Ovary (tissue), 9 donors: ENCODE measurements around the gene PLXNA3. TPM values are rescaled to one million over a fixed set of nuclear protein-coding genes. Genes with fewer than 3 reads are reported as not detected.
A peak's percentile ranks its signal among the peaks of the same experiment; 100 is the strongest.

Source experiments
- DNase-seq, 5 donors: peaks; one replicate each; pipeline ENCODE4 v3.0.0-alpha.2; 2019 to 2020
- H3K27ac ChIP-seq, 2 donors: fragments of 200-600 bp; one replicate each; pipeline versions ENCODE4 v1.5.1 to v1.8.0; 2019 to 2022
- H3K27me3 ChIP-seq: fragments of 200-600 bp; one replicate; pipeline ENCODE4 v1.8.0; 2022
- H3K36me3 ChIP-seq: fragments of 200-600 bp; sonication (generic); one replicate; pipeline ENCODE4 v1.5.1; 2019
- H3K4me1 ChIP-seq: one replicate; pipeline ENCODE4 v1.8.1; 2013; ENCODE audit warnings: mild to moderate bottlenecking, moderate library complexity; ENCODE audit not compliant: insufficient read depth
- H3K4me3 ChIP-seq: fragments of 200-600 bp; sonication (generic); one replicate; pipeline ENCODE4 v1.5.1; 2017
- H3K9me3 ChIP-seq, 2 donors: fragments of 200-600 bp in 1 of 2; sonication (generic) in 1 of 2; one replicate each; pipeline versions ENCODE4 v1.5.1 to v1.8.1; 2013 to 2019; ENCODE audit warnings: mild to moderate bottlenecking in 1 of 2, moderate library complexity in 1 of 2
- EP300 ChIP-seq: sonication (generic); formaldehyde crosslinking; IDR thresholded peaks from one replicate; pipeline ENCODE4 v1.6.1; 2017; ENCODE audit warnings: antibody characterized with exemption
- POLR2A ChIP-seq: fragments of 450-650 bp; IDR thresholded peaks from one replicate; pipeline ENCODE4 v1.6.1; 2017; ENCODE audit warnings: antibody characterized with exemption, mild to moderate bottlenecking, moderate library complexity
- WGBS, 3 donors: extraction: QIAGEN DNeasy Blood & Tissue Kit in 1 of 3; methylation state at CpG; one replicate each; pipeline versions ENCODE4 v1.1.5 to v1.1.7; 2013 to 2017; 5-methylcytosine and 5-hydroxymethylcytosine counted together
- intact Hi-C, 4 donors: fragments of 100-400 bp; cut with DNase I; formaldehyde crosslinking; loops; one replicate each; pipeline versions ENCODE4 v1.11.0 to v1.15.1; 2022 to 2023
- polyA plus RNA-seq, 2 donors: library from polyadenylated mRNA; stranded (reverse); fragments of 200-250 nt in 1 of 2; fragments of 350-450 nt in 1 of 2; fragmentation: Illumina TruSeq in 1 of 2; extraction: RNeasy Lipid Tissue Mini Kit (QIAGEN cat#74804) in 1 of 2; gene quantifications; one replicate each; pipeline ENCODE4 v1.2.3, GENCODE V29; 2013 to 2014
- total RNA-seq, 7 donors: library from RNA; depleted of rRNA in 2 of 7; stranded (reverse); fragments of >200 nt in 2 of 7; fragmentation: NEBNext Ultra II Directional in 3 of 7; extraction: Animal tissue kit (Norgen Biotek cat#: 25700) in 3 of 7; gene quantifications; one replicate each; pipeline versions ENCODE4 v1.1.0 to v1.2.4, GENCODE V29; 2016 to 2023
- TF ChIP-seq, protein P1 (sequence below), 3 donors: fragments of 450-650 bp in 2 of 3; fragments of 200-600 bp in 1 of 3; IDR thresholded peaks; one replicate each; pipeline versions ENCODE4 v1.5.1 to v1.8.0; 2016 to 2022; ENCODE audit warnings: antibody characterized with exemption in 3 of 3, mild to moderate bottlenecking in 1 of 3
- donor health status: DM: no; HTN: no; CAD: no; lungs with moderate emphysema.
- donor health status: DM: no; HTN: no; CAD: no.
- donor health status: Bipolar disorder and iron deficiency.
- donor health status: DM: yes; HTN: yes; CAD: no.
- donor health status: DM: no; HTN: no; CAD: no.
- donor health status: DM: yes; HTN: yes; CAD: no.

The PLXNA3 gene
- total and polyA plus RNA-seq, 9 donors = 9.5 to 118 (median 43.2) TPM

DNA sequence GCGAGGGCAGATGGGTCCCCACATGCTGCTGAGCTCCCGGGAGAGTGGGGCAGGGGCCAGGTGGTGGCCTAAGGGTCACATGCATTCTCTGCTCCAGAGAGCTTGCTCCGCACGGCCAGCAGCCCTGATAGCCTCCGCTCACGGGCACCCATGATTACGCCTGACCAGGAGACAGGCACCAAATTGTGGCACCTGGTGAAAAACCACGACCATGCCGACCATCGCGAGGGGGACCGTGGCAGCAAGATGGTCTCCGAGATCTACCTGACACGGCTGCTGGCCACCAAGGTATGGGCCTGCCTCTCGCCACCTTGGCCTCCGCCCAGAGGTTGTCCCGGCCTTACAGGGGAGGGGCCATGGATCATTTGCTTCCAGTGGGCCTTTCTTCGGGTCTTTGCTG is 11.8 kb downstream of the PLXNA3 start:
- no peak for DNase-seq
- WGBS, 3 donors = 86 to 90% (median 88%) methylated on average over 18 of the region's 18 CpGs
- Histone ChIP-seq H3K36me3 (no peaks in the 10 kb centered on the region), H3K27me3 (no peaks in the 10 kb centered on the region), H3K27ac (no peak overlapping the region), H3K9me3 (no peaks in the 10 kb centered on the region), H3K4me1 (no peaks in the 10 kb centered on the region), H3K4me3 (no peak overlapping the region)
- intact Hi-C loops = no loop called here
- no peak for TF ChIP-seq EP300
- TF ChIP-seq, protein P1, sequence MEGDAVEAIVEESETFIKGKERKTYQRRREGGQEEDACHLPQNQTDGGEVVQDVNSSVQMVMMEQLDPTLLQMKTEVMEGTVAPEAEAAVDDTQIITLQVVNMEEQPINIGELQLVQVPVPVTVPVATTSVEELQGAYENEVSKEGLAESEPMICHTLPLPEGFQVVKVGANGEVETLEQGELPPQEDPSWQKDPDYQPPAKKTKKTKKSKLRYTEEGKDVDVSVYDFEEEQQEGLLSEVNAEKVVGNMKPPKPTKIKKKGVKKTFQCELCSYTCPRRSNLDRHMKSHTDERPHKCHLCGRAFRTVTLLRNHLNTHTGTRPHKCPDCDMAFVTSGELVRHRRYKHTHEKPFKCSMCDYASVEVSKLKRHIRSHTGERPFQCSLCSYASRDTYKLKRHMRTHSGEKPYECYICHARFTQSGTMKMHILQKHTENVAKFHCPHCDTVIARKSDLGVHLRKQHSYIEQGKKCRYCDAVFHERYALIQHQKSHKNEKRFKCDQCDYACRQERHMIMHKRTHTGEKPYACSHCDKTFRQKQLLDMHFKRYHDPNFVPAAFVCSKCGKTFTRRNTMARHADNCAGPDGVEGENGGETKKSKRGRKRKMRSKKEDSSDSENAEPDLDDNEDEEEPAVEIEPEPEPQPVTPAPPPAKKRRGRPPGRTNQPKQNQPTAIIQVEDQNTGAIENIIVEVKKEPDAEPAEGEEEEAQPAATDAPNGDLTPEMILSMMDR (IDR thresholded peaks at IDR 0.05) = no peak
- TF ChIP-seq POLR2A = no peak

DNA sequence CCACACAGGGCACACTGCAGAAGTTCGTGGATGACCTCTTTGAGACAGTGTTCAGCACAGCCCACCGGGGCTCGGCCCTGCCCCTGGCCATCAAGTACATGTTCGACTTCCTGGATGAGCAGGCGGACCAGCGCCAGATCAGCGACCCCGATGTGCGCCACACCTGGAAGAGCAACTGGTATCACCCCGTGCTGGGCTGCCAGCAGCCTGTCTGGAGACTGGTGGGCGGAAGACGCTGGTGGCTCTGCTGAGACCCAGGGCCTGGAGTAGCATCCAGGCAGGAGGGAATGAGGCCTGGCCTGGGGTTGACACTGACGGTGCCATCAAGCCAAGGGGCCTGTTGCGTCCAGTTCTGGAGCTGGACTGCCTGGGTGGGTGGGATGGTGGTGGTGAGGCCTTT is 12.4 kb downstream of the PLXNA3 start:
- intact Hi-C loops = no loop called here
- no peak overlapping the region for H3K4me3 ChIP-seq
- H3K27ac ChIP-seq = no peak overlapping the region
- H3K27me3 ChIP-seq = no peaks in the 10 kb centered on the region
- TF ChIP-seq, protein P1 (IDR thresholded peaks at IDR 0.05) = no peak
- TF ChIP-seq EP300 = no peak
- no peaks in the 10 kb centered on the region for H3K4me1 ChIP-seq
- no peak for DNase-seq
- no peaks in the 10 kb centered on the region for H3K36me3 ChIP-seq
- 88 to 90% (median 89%) methylated on average over 14 of the region's 14 CpGs for WGBS, 3 donors
- H3K9me3 ChIP-seq = no peaks in the 10 kb centered on the region

DNA sequence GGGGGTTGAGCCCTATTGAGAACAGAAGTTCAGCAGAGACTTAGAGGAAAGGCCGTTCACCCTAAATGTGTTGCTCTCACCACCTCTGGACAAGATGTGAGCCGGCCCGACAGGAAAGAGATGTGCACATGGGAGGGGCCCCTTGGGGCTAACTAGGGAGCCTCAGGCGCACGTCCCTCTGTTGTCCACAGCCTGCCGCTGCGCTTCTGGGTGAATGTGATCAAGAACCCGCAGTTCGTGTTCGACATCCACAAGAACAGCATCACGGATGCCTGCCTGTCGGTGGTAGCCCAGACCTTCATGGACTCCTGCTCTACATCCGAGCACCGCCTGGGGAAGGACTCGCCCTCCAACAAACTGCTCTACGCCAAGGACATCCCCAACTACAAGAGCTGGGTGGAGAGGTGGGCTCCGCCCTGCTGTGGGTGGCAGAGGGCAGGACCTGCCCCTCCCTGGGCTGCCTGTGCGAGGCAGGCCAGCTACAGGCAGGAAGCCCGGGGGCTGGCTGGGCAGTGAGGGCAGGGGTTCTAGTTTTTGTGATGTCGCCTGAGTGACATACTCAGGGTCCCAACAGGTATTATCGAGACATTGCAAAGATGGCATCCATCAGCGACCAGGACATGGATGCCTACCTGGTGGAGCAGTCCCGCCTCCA is 13.0 kb downstream of the PLXNA3 start:
- TF ChIP-seq, protein P1 (IDR thresholded peaks at IDR 0.05) = no peak
- TF ChIP-seq POLR2A (no peak), EP300 (no peak)
- DNase-seq = no peak
- H3K36me3 ChIP-seq = no peaks in the 10 kb centered on the region
- intact Hi-C loops = no loop called here
- H3K4me3 ChIP-seq = no peak overlapping the region
- no peaks in the 10 kb centered on the region for H3K4me1 ChIP-seq
- 83 to 91% (median 85%) methylated on average over 23 of the region's 23 CpGs for WGBS, 3 donors
- no peaks in the 10 kb centered on the region for H3K9me3 ChIP-seq
- no peaks in the 10 kb centered on the region for H3K27me3 ChIP-seq
- H3K27ac ChIP-seq = no peak overlapping the region

DNA sequence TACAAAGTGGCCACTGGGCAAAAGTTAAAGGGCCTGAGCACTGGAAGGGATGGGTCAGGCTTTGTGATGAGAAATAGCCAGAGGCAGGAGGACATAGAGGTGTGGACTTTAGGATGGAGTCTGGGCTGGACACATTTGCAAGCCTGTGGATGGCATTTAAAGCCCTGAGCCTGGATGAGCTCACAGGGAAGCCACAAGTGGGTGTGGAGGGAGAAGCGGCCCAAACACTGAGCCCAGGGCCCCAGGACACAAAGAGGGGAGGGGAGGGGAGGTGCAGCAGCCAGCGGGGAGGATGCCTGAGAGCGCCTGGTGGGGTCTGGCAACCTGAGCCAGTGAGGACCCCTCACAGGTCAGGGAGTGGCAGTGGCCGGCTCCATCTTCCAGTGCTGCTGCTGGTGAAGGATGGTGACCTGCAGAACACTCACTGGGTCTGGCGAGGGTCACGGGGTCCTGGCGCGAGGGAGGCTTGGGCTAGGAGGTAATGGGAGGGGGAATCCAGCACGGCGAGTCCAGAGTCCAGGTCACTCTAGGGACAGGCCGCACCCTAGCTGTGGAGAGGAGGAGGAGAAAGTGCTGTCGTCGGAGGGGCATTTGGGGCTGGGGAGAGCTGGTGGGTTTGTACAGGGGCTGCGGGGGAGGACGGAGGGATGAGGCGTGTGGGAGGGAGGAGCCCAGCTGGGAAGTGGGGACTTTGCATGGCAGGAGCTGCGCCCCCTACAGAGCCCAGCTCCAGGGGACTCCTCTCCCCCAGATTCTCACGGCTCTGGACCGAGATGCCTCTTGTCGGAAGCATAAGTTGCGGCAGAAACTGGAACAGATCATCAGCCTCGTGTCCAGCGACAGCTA is 14.0 kb downstream of the PLXNA3 start:
- intact Hi-C loops = no loop called here
- TF ChIP-seq EP300 (no peak), POLR2A (no peak)
- TF ChIP-seq, protein P1 (IDR thresholded peaks at IDR 0.05) = no peak
- Histone ChIP-seq H3K4me1 (no peaks in the 10 kb centered on the region), H3K4me3 (no peak overlapping the region), H3K27me3 (no peaks in the 10 kb centered on the region), H3K27ac (no peak overlapping the region), H3K9me3 (no peaks in the 10 kb centered on the region), H3K36me3 (no peaks in the 10 kb centered on the region)
- 75 to 83% (median 83%) methylated on average over 22 to 23 of the region's 23 CpGs for WGBS, 3 donors
- DNase-seq = peak in 1 of 5 donors; percentile 19
